ENCODE results near the gene ABCG8.

The ABCG8 gene

GRCh38 chr2:43838560-43839267 lies at the start of gene ABCG8, which contains the start of gene ABCG5:
Gene ABCG8, plus strand, starts transcription at chr2:43838971. Its CDS starts 83 bp downstream, at chr2:43839054.
Gene ABCG5, minus strand, starts transcription at chr2:43838839. Its CDS starts 160 bp downstream, at chr2:43838679.
- no peak for DNase-seq (ENCODE audit: low read depth in 2 of 2)

GRCh38 chr2:43790147-43790546 lies 48.6 kb upstream of the ABCG8 start:
- DNase-seq (ENCODE audit: low read depth in 2 of 2) = no peak

- no peak for DNase-seq (ENCODE audit: low read depth in 2 of 2)
Measured at GRCh38 chr2:43791035-43791765, 47.6 kb upstream of the ABCG8 start.

- no peak for DNase-seq (ENCODE audit: low read depth in 2 of 2)
Measured at GRCh38 chr2:43792653-43793052, 46.1 kb upstream of the ABCG8 start.

GRCh38 chr2:43794956-43795355 lies 43.8 kb upstream of the ABCG8 start:
- DNase-seq (ENCODE audit: low read depth in 2 of 2) = no peak

GRCh38 chr2:43796206-43796605 lies 42.6 kb upstream of the ABCG8 start:
- DNase-seq (ENCODE audit: low read depth in 2 of 2) = no peak

GRCh38 chr2:43798300-43798699 lies 40.5 kb upstream of the ABCG8 start:
- DNase-seq (ENCODE audit: low read depth in 2 of 2) = no peak

- no peak for DNase-seq (ENCODE audit: low read depth in 2 of 2)
Measured at GRCh38 chr2:43800894-43801293, 37.9 kb upstream of the ABCG8 start.

GRCh38 chr2:43802135-43802534 lies 36.6 kb upstream of the ABCG8 start:
- DNase-seq (ENCODE audit: low read depth in 2 of 2) = no peak

GRCh38 chr2:43803113-43803512 lies 35.7 kb upstream of the ABCG8 start:
- no peak for DNase-seq (ENCODE audit: low read depth in 2 of 2)

GRCh38 chr2:43806719-43807031 lies 32.1 kb upstream of the ABCG8 start:
- no peak for DNase-seq (ENCODE audit: low read depth in 2 of 2)

- DNase-seq (ENCODE audit: low read depth in 2 of 2) = no peak
Measured at GRCh38 chr2:43810452-43810851, 28.3 kb upstream of the ABCG8 start.

- no peak for DNase-seq (ENCODE audit: low read depth in 2 of 2)
Measured at GRCh38 chr2:43810888-43811287, 27.9 kb upstream of the ABCG8 start.

- DNase-seq (ENCODE audit: low read depth in 2 of 2) = no peak
Measured at GRCh38 chr2:43812006-43812405, 26.8 kb upstream of the ABCG8 start.

GRCh38 chr2:43812947-43813346 lies 25.8 kb upstream of the ABCG8 start:
- DNase-seq (ENCODE audit: low read depth in 2 of 2) = no peak

GRCh38 chr2:43814711-43815110 lies 24.1 kb upstream of the ABCG8 start:
- no peak for DNase-seq (ENCODE audit: low read depth in 2 of 2)

GRCh38 chr2:43818761-43819160 lies 20.0 kb upstream of the ABCG8 start:
- peak; percentile 5 to 13 for DNase-seq (ENCODE audit: low read depth in 2 of 2)

- DNase-seq (ENCODE audit: low read depth in 2 of 2) = no peak
Measured at GRCh38 chr2:43819491-43820163, 19.1 kb upstream of the ABCG8 start.

- DNase-seq (ENCODE audit: low read depth in 2 of 2) = no peak
Measured at GRCh38 chr2:43822839-43823238, 15.9 kb upstream of the ABCG8 start.

- DNase-seq (ENCODE audit: low read depth in 2 of 2) = no peak
Measured at GRCh38 chr2:43823751-43824150, 15.0 kb upstream of the ABCG8 start.

- DNase-seq (ENCODE audit: low read depth in 2 of 2) = no peak
Measured at GRCh38 chr2:43824512-43824911, 14.3 kb upstream of the ABCG8 start.

GRCh38 chr2:43824951-43825493 lies 13.7 kb upstream of the ABCG8 start:
- DNase-seq (ENCODE audit: low read depth in 2 of 2) = no peak

GRCh38 chr2:43825841-43826240 lies 12.9 kb upstream of the ABCG8 start:
- no peak for DNase-seq (ENCODE audit: low read depth in 2 of 2)

All from stimulated activated CD8-positive, alpha-beta memory T cell treated with anti-CD3 and anti-CD28 coated beads, Interleukin-2, amount 100 ng/mL, for 48 hours (primary cell).